ENCODE measurements around the gene HSFX1.
"Not testable (repeated sequence)": the region's sequence is repeated elsewhere in the genome, so short reads cannot be mapped to it uniquely, and the experiment has no call there.

HSFX1 gene, protein sequence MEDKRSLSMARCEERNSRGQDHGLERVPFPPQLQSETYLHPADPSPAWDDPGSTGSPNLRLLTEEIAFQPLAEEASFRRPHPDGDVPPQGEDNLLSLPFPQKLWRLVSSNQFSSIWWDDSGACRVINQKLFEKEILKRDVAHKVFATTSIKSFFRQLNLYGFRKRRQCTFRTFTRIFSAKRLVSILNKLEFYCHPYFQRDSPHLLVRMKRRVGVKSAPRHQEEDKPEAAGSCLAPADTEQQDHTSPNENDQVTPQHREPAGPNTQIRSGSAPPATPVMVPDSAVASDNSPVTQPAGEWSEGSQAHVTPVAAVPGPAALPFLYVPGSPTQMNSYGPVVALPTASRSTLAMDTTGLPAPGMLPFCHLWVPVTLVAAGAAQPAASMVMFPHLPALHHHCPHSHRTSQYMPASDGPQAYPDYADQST

DNA sequence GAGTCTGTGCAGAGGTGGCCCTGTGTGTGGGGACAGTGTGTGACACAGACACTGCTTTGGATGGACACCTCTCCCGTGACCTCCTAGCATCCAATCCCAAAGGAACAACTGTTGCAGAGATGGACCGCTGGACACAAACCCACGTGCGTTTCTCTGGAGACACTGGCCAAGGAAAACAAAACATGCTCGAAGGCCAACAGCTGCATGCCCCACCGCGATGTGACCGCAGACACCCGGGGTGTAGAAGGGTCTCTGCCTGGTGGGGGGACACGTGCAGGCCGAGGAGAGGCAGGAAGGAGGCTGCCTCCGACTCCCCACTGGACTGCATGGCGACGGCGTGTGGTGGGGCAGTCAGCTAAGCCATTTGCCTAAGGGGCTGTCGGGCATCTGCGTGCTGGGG lies at the start of gene HSFX1:
Gene HSFX1 (plus strand): TSS at position 301 of the 400 bp plus-strand sequence. CDS start 614 bp downstream, outside the sequence.
- not testable (repeated sequence) for DNase-seq

DNA sequence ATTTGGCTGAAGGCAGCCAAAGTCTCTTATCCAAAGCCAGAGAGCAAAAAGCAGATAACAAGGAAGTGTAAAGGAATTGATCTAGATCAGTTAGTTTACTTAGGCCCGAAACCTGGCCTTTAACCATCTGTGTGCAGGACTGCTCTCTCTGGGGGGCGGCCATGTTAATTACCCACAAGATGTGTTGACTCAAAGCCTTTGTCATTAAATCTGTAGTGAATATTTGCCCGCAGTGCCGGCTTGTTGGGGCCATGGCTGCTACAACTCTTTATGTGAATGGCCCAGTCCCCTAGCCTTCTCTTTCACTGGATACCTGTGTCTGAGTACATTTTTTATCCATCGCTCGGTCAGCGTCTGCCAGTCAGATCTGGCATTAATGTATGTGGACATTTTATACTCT lies 46.6 kb upstream of the HSFX1 start:
- not testable (repeated sequence) for DNase-seq

DNA sequence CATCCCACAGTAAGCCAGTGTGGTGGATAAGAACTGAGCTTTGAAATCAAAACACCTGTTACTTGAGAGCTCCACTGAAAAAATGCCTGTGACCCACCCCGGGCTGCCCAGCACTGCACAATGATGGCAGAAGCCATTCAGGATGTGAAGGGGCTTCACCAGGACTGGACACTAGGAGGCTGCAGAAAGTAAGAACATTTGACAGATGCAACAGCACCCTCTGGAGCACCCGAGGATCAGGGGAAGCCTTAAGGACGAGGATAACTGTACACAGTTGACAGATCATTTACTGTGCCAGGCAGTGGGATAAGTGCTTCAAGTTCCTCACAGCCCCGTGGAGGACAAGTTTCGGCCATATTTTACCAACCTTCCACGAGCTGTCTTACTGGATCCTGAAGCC lies 31.6 kb upstream of the HSFX1 start:
- DNase-seq = not testable (repeated sequence)

DNA sequence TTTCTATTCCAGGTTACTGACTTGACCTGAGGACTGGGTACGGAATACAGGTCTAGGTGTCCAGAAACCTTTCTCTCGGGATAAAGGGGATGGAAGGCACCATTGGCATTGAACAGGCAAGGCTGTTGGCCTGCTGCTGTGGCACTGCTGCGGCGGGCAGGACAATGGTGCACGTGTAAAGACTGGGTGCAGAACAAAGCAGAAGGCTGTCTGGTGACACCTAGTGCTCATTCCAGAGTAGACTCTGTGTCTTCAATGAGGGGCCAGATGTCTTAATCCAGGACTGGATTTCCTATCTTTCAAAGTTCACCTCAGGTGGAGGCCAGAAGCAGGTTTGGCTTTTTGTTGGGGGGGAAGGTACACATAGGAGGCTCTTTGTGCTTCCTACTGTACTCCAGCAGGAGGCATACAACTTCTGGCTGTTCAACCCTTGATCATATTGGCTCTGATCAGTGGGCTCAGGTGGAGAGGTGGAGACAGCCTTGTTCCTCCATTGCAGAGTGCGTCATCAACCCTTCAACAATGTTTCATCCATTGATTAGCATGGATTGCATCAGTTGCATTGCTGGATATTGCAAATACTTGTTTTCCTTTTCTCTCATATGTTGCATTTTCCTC lies 27.4 kb upstream of the HSFX1 start:
- not testable (repeated sequence) for DNase-seq

DNA sequence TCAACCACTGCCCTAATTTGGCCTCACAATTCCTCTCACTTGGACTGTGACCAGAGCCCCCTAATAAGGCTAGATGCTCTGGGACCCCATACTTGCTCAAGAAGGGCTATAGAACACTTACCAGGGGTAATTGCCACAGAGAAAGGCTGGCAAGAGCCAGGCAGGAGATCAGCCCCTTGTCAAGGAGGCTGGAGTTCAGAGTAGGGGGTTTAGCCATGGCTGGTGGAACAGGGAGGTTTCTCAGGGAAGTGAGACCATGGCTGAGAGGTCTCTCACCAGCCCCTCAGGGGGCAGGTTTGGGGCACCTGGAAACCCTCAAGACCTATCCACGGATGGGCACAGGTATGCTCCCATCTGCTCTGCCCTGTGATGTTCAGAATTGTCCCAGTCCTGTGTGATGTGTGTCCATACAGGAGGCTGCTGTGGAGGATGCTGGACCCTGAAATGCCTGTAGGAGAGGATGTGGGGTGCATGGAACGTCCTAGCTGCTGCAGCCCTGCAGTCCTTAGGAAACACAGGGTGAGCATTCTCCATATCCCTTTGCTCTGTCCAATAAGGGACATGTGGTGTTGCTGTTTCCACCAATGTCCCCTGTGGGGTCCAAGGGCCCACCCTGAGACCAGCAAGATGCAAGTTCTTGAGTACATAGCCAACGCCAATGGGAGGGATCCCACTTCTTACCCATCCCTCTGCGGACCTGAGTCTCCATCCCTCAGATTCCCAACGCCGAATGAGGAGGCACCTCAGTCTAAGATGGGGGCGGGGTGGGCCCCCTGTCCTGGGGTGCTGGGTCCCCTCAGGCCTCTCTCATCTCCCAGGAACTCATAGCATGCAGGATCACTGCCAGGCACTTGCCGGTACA lies 16.4 kb upstream of the HSFX1 start:
- no peak for DNase-seq

DNA sequence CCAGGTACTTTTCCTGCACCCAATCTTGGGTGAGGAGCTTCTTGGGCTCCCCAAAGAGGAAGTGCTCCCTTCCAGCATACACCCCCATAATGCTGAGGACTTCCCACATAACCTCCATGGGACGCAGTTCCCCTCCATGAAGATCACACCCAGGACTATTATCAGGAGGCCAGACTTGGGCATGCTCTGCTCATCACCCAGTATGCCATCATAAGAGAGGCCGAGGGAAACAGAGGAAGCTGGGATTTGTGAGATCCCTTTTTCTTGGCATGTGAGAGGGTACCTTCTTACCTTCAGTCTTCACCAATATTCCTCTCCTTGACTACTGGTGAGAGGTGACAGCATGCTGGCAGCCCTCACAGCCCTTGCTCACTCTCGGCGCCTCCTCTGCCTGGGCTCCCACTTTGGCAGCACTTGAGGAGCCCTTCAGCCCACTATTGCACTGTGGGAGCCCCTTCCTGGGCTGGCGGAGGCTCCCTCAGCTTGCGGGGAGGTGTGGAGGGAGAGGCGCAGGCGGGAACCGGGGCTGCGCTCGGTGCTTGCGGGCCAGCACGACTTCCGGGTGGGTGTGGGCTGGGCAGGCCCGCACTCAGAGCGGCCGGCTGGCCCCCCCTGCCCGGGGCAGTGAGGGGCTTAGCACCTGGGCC lies 15.7 kb upstream of the HSFX1 start:
- DNase-seq = no peak

DNA sequence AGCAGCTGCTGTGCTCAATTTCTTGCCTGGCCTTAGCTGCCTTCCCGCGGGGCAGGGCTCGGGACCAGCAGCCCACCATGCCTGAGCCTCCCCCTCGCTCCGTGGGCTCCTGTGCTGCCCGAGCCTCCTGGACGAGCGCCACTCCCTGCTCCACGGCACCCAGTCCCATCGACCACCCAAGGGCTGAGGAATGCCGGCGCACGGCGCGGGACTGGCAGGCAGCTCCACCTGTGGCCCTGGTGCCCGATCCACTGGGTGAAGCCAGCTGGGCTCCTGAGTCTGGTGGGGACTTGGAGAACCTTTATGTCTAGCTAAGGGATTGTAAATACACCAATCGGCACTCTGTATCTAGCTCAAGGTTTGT lies 15.2 kb upstream of the HSFX1 start:
- DNase-seq = not testable (repeated sequence)

DNA sequence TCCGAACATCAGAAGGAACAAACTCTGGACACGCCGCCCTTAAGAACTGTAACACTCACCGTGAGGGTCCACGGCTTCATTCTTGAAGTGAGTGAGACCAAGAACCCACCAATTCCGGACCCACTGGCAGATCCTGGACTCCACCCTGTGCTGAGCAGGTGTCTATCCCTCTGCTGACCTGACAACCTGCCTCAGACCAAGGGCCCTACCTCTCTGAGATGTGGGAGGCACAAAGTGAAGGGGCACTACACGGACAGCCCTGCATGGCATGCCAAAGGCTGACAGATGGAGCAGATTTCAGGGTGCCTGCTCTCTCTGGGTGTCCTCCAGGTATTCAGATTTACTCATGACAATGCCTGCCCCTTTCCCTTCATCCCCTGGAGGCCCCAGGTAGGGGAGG lies 14.0 kb upstream of the HSFX1 start:
- DNase-seq = no peak

DNA sequence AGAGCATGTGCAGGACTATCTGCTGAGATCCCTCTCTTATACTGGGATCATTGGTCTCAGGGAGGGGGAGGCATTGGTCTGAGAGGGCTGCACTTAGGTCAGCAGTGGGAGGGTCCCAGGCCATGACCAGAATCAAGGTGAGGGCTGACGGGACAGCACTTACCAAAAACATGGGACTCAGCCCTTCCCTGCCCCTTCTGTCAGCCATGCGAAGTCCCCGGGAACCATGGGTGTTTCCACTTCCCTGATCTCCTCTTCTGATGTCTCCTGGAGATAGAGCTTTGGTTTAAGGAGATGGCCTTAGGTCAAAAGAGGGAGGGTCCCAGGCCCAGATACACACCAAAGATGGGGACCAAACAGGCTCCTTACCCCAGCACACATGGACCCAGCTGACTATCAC lies 12.9 kb upstream of the HSFX1 start:
- no peak for DNase-seq

DNA sequence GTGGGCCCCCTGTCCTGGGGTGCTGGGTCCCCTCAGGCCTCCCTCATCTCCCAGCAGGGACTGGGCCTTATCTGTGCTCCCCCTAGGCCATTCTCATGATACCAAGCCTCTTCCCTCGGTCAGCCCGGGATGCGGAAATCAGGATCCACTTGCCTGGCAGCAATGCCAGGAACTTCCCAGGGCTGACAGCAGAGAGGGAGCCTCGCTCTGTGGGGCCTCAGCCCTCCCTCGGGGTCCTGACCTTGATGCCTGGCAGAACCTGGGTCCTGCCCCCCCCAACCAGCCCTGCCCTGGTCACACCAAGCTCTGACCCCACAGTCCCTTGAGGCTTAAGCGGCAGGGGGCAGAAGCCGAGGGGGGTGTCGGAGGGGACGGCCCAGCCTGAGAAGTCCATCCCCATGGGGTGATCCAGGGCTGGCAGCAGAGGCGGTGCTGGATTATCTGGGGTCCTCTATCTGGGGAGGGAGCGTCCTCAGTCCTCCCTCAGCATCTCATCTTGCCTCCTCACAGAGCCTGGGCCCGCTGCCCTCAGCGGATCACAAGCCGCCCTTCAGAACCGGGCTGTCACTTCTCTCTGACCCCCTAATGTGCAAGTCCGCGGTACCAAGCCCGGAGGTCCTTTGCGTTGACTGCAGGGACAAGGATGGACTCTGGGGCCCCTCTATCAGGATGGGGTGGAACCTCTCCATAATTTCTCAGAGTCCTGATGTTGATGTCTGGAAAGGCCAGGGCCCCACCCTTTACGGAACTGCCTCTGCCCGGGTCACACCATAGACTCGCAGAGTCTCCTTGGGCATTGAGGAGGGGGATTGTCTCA lies 11.8 kb upstream of the HSFX1 start:
- DNase-seq = not testable (repeated sequence)

DNA sequence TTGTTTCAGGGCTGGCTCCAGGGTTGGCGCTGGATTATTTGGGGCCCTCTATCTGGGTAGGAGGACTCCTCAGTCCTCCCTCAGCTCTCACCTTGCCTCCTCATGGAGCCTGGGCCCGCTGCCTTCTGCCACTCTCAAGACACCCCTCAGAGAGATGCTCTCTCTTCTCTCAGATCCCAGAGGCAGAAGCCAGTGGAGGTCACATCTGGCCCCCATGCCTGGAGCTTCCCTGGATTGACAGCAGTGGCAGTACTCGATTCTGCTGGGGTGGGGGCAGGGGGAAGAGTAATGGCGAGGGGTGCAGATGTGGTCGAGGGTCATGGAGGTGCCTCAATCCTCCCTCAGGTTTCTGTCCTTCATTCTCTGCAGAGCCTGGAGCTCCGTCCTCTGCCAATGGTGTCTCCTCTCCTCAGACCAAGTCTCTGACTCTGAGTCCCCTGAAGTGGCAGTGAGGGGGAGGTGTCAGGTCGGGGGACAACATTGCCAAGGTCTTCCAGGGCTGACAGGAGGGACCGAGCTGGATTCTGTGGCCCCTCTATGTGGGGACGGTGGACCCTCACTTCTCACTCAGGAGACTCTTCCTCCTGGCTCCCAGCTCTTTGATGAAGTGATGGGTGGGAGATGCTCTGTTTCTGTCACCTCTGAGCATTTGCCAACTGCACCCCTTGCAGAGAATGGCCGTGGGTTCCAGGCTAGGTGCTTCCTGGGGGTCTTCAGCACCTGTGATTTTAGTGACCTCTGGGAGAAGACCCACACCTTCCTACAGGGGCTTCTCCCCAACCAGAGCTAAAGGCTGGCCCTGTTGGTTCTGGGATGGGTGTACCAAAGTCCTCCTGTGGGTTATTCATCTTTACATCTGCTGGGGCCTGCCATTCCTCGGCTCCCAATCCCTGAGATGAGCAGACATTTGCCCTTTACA lies 10.9 kb upstream of the HSFX1 start:
- no peak for DNase-seq

DNA sequence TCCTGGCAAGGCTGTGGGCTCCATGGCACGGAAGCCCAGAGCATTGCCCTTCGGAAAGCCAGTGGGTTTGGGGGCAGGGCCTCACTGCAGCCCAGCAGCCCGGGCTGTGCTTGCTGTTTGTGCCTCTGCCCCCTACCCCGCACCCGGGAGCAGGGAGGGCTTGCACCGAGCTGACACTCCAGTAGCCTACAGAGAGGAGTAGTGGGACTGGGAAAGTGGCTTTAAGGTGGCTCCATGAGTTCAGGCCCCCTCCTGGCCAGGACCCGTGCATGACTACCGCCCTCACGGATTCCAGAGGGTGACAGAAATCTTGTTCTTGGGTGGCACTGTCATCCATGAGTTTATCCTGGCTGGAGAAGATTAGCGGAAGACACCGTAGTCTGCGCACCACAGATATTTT lies 3.5 kb upstream of the HSFX1 start:
- not testable (repeated sequence) for DNase-seq

DNA sequence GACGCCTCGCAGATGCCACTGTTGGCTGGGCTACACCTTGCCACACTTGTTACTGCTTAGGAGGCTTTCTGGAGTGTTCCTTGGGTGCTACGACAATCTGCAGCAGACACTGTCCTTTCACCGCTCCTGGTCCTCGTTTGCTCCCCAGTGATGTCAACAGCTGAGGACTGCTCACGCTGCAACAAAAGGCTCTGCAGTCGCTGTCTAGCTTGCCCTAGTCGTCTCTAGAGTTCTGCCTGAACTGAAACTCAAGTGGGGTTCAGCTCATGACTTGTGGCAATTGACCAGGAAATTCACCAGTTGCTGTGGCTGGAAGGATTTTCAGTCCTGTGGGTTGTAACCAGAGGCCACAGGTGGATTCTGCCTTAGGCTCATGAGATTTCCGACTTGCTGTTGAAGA lies 842 bp upstream of the HSFX1 start:
- not testable (repeated sequence) for DNase-seq

DNA sequence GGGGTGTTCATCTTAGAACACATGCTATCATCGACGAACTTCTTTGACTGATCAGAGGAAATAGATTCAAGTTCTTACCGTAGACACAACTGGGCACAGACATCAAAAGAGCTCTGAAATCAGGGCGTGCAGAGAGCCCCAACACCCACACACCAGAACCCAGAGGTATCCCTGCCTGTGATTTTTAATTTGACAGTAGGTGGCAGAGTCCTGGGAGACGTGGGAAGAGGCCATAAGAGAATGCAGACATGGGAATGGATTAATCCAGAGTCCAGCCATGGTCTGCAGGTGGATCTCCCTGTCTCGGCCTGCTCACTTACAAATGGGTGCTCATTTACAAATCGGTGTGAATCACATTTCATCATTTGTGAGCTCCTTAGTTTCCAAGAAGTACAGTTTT lies 4.1 kb downstream of the HSFX1 start:
- DNase-seq = not testable (repeated sequence)

DNA sequence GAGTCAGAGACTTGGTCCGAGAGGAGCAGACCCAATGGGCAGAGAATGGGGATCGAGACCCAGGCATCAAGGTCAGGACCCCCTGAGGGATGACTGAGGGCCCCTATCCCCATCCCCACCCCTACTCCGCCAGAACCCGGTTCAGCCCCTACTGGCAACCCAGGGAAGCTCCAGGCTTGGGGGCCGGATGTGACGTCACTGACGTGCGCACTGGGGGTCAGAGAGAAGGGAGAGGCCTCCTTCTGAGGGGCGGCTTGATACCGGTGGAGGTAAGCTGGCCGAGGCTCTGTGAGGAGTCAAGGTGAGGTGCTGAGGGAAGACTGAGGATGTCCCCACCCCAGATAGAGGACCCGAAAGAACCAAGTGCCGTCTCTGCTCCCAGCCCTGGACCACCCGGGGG lies 7.9 kb downstream of the HSFX1 start, which contains the start of gene MAGEA9:
Gene MAGEA9 (plus strand): TSS at position 204 of the 400 bp plus-strand sequence. CDS start 4,281 bp downstream, outside the sequence.
- not testable (repeated sequence) for DNase-seq

DNA sequence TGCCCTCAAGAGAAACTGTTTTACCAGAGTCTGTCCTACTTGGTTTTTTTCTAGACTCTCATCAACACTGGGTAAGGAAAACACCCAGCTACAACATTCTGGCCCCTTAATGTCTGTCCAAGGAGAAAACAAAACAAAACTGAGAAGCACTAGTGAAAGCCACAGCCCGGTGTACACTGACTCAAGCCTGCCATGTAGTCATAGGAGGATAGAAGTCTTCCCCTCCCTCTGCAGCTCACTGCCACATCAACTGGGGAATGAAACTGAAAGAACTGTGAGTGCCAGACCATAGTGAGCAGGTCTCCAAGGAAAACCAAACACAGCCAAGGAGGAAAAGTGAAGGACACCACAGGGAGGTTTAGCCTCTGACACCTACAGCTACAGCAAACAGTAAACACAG lies 21.7 kb downstream of the HSFX1 start:
- DNase-seq = not testable (repeated sequence)

DNA sequence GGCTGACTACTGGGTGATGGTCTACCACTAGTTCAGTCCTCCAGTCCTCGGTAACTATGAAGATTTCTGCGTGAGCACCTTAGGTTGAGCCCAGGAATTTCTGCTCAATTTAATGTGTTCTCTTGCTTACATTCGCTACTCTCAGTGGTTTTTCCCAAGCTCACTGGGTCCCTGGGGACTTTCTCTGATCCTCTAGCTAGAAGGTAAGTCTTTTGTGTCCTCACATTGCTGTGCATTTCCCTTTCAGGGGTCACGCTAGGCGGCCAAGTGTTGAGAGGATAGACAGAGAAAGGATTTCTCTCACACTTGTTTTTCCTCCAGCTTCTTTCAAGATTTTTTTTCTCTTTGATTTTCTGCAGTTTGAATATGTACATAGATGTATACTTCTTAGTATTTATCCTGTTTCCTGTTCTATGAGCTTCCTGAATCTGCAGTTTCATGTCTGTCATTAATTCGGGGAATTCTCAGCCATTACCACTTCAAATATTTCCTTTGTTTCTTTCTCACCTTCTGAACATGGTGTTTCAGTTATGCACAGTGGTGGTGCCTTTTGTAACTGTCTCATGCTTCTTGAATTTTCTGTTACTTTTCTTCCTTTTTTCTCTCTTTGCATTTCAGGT lies 25.3 kb downstream of the HSFX1 start:
- DNase-seq = no peak

DNA sequence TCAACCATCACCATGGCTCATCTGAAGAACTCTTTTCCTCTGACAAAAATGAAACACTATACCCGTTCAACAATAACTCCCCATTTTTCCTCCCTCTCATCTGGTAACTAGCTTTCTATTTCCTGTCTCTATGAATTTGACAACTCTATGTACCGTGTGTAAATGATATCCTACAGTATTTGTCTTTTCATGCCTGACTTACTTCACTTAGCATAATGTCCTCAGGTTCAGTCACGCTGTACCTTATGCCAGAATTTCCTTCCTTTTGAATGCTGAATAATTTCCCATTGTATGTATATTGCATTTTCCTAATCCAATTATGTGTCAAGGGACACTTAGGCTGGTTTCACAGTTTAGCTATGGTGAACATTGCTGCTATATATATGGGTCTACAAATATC lies 26.1 kb downstream of the HSFX1 start:
- no peak for DNase-seq

DNA sequence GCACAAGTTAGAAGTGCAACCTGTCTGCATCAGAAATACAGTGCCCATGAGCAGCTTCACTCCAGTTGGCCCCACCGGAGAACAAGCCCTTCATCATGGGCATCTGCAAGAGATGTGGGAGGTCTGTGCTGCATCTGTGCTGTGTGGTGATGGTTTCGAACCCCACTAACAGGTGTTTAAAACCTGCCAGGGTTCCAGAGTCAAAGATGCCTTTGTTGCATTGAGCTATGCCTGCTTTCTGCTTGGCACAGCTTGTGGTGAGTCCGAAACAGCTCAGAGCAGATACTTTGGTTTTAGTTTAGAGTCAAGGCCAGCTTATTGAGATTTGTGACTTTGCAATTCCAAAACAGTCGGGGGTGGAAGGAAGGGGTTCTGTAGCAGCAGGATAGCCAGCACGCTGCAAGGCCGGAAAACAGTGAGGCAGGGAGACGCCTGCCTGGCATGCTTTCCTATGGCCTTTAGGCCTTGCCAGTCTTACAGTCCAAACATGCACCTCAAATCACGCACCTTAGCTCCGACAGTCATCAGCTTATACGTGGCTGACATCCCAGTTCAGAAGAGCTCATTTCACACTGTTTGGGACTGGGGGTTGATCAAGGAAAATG lies 29.7 kb downstream of the HSFX1 start:
- DNase-seq = no peak

DNA sequence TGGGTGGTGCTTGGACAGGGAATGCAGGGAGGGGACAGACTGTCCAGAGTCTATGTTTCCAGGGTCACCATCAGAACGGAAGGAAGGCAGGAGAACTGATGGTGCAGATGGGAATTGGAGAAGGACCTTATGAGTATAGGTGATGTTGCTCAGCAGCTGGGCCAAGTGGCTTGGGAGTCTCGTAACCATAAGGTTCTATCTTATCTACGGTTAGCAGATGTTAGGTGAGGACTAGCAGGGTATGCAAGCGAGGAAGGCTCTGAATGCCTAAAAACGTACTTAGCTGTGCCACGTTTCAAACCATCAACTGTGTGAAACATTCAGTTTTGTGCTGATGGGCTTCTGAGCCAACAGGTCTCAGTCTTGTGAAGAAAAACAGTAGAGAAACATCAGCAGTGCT lies 30.2 kb downstream of the HSFX1 start:
- DNase-seq = no peak

All from OCI-M1 (cell line).